ENCODE measurements around the gene STK33. TPM values are rescaled to one million over a fixed set of nuclear protein-coding genes. Genes with fewer than 3 reads are reported as not detected.

STK33 gene
- total and polyA plus RNA-seq, 2 donors: 6.7 to 11.0 TPM

- DNase-seq (ENCODE audit: extremely low spot score): no peak
- 83% methylated on average over 8 of the region's 8 CpGs for WGBS
Measured at GRCh38 chr11:8362899-8363298, 231.1 kb downstream of the STK33 start.

DNA sequence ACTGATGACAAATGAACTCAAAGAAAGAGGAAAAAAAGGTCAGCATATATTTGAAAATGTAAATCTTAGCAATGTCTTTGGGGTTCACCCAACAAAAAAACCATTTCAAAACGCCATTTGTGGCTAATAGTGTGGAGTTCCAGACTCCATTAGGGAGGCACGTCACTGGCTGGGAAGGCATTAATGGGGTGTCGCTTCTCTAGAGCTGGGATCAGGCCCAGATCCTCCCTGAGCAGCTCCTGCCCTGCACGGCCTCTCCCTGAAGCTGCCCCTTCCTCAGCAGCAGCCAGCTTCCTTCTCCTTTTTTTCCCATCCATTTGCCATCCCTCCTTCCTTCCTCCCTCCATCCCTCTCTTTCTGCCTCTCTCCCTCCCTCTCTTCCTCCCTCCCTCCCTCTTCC is 231.5 kb downstream of the STK33 start:
- DNase-seq (ENCODE audit: extremely low spot score): no peak
- Histone ChIP-seq H3K4me1 (ENCODE audit: insufficient read depth) (no peaks in the 10 kb centered on the region), H3K36me3 (ENCODE audit: insufficient read depth) (no peaks in the 10 kb centered on the region), H3K4me3 (ENCODE audit: low read depth, low read length) (no peak overlapping the region), H3K27ac (ENCODE audit: low read depth) (no peak overlapping the region)
- 68% methylated on average over 4 of the region's 4 CpGs for WGBS

More at GRCh38 chr11:8362899-8363298, 231.1 kb downstream of the STK33 start:
- Histone ChIP-seq H3K36me3 (ENCODE audit: insufficient read depth) (no peaks in the 10 kb centered on the region), H3K4me3 (ENCODE audit: low read depth, low read length) (no peak overlapping the region), H3K4me1 (ENCODE audit: insufficient read depth) (no peaks in the 10 kb centered on the region), H3K27ac (ENCODE audit: low read depth) (no peak overlapping the region)

- DNase-seq (ENCODE audit: extremely low spot score): no peak
- no peak overlapping the region for H3K27ac ChIP-seq (ENCODE audit: low read depth)
- H3K4me3 ChIP-seq (ENCODE audit: low read depth, low read length): no peak overlapping the region
- 94% methylated on average over 12 of the region's 12 CpGs for WGBS
- no peaks in the 10 kb centered on the region for H3K36me3 ChIP-seq (ENCODE audit: insufficient read depth)
- no peaks in the 10 kb centered on the region for H3K4me1 ChIP-seq (ENCODE audit: insufficient read depth)
Measured at GRCh38 chr11:8361664-8362210, 232.3 kb downstream of the STK33 start.

DNA sequence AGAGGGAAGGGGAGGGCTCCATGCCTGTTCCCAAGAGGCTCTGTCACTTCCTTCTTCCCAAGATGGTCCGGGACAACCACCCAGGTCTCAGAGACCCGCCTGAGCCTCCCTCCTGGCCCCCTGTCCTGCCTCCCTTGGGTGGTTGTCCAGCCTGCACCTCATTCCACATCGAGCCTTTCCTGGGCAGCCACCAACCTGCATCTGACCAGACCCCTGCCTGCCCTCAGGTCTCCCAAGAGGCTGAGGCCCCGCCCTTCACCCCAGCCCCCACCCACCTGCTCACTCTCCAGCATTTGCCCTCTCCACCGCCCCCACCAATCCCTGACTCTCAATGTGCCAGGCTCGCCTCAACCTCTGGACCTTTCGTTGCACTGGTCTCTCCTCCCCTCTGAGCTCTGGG is 232.8 kb downstream of the STK33 start:
- no peak overlapping the region for H3K4me3 ChIP-seq (ENCODE audit: low read depth, low read length)
- WGBS: 88% methylated on average over 7 of the region's 7 CpGs
- no peaks in the 10 kb centered on the region for H3K4me1 ChIP-seq (ENCODE audit: insufficient read depth)
- no peak for DNase-seq (ENCODE audit: extremely low spot score)
- no peaks in the 10 kb centered on the region for H3K36me3 ChIP-seq (ENCODE audit: insufficient read depth)
- H3K27ac ChIP-seq (ENCODE audit: low read depth): no peak overlapping the region

GRCh38 chr11:8360086-8360828 is 233.8 kb downstream of the STK33 start:
- no peaks in the 10 kb centered on the region for H3K4me1 ChIP-seq (ENCODE audit: insufficient read depth)
- WGBS: 83% methylated on average over 9 of the region's 9 CpGs
- no peak for DNase-seq (ENCODE audit: extremely low spot score)

GRCh38 chr11:8359521-8359920 is 234.5 kb downstream of the STK33 start:
- no peak overlapping the region for H3K27ac ChIP-seq (ENCODE audit: low read depth)
- no peaks in the 10 kb centered on the region for H3K36me3 ChIP-seq (ENCODE audit: insufficient read depth)
- DNase-seq (ENCODE audit: extremely low spot score): no peak
- no peaks in the 10 kb centered on the region for H3K4me1 ChIP-seq (ENCODE audit: insufficient read depth)
- WGBS: 93% methylated on average over 6 of the region's 6 CpGs
- no peak overlapping the region for H3K4me3 ChIP-seq (ENCODE audit: low read depth, low read length)

More at GRCh38 chr11:8360086-8360828, 233.8 kb downstream of the STK33 start:
- no peak overlapping the region for H3K4me3 ChIP-seq (ENCODE audit: low read depth, low read length)
- H3K27ac ChIP-seq (ENCODE audit: low read depth): no peak overlapping the region
- no peaks in the 10 kb centered on the region for H3K36me3 ChIP-seq (ENCODE audit: insufficient read depth)

DNA sequence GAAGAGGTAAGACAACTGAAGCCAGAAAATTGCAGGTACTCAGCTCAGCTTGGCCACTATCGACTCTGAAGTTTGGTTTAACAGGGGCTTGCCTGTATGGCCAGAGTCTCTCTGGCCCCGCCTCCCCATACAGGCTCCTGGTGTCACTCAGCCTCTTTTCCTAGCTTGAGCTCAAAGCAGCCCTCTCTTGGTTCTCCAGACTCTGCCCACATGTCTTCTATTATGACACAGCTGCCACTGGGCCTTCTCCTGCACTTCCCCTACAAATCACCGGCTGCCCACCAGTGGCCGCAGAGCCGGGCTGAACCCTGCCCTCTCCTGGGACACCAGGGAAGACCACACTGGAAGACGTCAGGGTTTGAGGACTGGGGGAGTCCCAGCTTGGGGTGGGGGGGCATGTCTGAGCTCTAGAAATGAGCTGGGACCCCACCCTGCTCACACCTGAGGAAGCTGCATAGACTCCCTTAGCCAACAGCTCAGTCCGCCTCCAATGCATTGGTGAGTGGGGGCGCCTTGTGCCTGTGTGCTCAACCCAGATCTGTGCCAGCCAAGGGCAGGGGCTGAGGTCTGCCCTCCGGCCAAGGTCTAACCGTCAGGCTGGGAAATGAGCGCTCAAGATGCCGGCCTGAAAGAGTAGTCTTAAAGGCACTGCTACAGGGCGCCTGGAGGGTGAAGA is 236.0 kb downstream of the STK33 start:
- WGBS: 91% methylated on average over 13 of the region's 13 CpGs
- no peaks in the 10 kb centered on the region for H3K36me3 ChIP-seq (ENCODE audit: insufficient read depth)
- H3K4me3 ChIP-seq (ENCODE audit: low read depth, low read length): no peak overlapping the region
- no peak for DNase-seq (ENCODE audit: extremely low spot score)
- H3K27ac ChIP-seq (ENCODE audit: low read depth): no peak overlapping the region
- no peaks in the 10 kb centered on the region for H3K4me1 ChIP-seq (ENCODE audit: insufficient read depth)

GRCh38 chr11:8357505-8357888 is 236.5 kb downstream of the STK33 start:
- no peak for DNase-seq (ENCODE audit: extremely low spot score)
- 81% methylated on average over 4 of the region's 4 CpGs for WGBS
- no peak overlapping the region for H3K27ac ChIP-seq (ENCODE audit: low read depth)
- H3K36me3 ChIP-seq (ENCODE audit: insufficient read depth): no peaks in the 10 kb centered on the region
- no peak overlapping the region for H3K4me3 ChIP-seq (ENCODE audit: low read depth, low read length)
- H3K4me1 ChIP-seq (ENCODE audit: insufficient read depth): no peaks in the 10 kb centered on the region

GRCh38 chr11:8356721-8357504 is 237.1 kb downstream of the STK33 start:
- Histone ChIP-seq H3K36me3 (ENCODE audit: insufficient read depth) (no peaks in the 10 kb centered on the region), H3K4me1 (ENCODE audit: insufficient read depth) (no peaks in the 10 kb centered on the region), H3K27ac (ENCODE audit: low read depth) (no peak overlapping the region), H3K4me3 (ENCODE audit: low read depth, low read length) (no peak overlapping the region)
- DNase-seq (ENCODE audit: extremely low spot score): no peak
- 51% methylated on average over 30 of the region's 30 CpGs for WGBS

GRCh38 chr11:8356216-8356615 is 237.8 kb downstream of the STK33 start:
- Histone ChIP-seq H3K27ac (ENCODE audit: low read depth) (no peak overlapping the region), H3K36me3 (ENCODE audit: insufficient read depth) (no peaks in the 10 kb centered on the region), H3K4me1 (ENCODE audit: insufficient read depth) (no peaks in the 10 kb centered on the region), H3K4me3 (ENCODE audit: low read depth, low read length) (no peak overlapping the region)
- no peak for DNase-seq (ENCODE audit: extremely low spot score)
- 97% methylated on average over 8 of the region's 8 CpGs for WGBS

DNA sequence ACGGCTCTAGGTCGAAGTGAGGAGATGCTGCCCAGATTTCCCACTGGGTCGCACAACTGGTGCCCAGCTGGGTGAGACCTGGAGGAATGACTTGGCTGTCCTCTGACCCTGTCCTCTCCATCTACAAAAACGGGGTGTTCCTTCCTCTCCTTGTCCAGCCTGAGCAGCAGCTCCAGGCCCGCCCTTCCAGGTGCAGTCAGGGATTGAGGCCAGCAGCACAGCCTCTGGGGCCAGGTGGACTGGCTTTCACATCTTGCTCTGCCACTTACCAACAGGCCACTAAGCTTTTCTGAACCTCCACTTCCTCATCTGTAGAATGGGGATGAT is 238.6 kb downstream of the STK33 start:
- H3K27ac ChIP-seq (ENCODE audit: low read depth): no peak overlapping the region
- no peaks in the 10 kb centered on the region for H3K36me3 ChIP-seq (ENCODE audit: insufficient read depth)
- H3K4me3 ChIP-seq (ENCODE audit: low read depth, low read length): no peak overlapping the region
- 89% methylated on average over 5 of the region's 5 CpGs for WGBS
- H3K4me1 ChIP-seq (ENCODE audit: insufficient read depth): no peaks in the 10 kb centered on the region
- DNase-seq (ENCODE audit: extremely low spot score): no peak

DNA sequence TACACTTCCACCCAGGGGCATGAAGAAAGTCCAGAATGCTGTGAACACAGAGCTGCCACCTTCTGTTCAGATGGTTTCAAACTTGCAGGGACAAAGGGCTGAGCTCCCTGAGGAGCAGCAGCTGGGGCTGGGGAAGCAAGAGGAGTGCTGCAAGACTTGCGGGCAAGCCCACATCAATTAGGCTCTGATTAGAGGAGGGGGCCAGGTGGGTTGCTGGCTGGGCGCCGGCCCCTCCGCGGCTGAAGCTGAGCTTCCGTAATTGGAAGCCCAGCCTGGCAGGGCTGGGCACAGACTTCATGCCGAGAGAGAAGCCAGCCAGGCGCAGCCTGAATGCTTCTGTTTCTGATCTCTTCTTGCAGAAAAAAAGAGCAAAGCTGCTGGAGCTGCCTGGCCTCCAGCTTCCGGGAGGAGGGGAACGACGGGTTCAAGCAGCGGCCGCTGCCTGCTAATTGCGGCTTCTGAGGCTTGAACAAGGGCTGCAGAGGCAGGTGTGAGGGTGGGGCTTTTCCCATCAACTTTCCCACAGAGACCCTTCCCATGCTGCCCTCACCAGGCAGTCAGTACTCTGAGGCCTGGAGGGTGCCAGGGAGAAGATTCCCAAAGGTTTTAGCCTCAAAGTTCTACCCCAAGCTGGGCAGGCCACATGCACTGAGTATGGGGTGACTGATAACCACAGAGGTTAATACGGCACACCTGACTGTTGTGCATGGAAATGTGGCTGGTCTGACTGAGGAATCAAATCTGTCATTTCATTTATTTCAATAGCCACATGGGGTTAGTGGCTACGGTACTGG is 239.2 kb downstream of the STK33 start:
- WGBS: 16% methylated on average over 16 of the region's 16 CpGs
- no peak overlapping the region for H3K4me3 ChIP-seq (ENCODE audit: low read depth, low read length)
- H3K27ac ChIP-seq (ENCODE audit: low read depth): no peak overlapping the region
- H3K36me3 ChIP-seq (ENCODE audit: insufficient read depth): no peaks in the 10 kb centered on the region
- no peaks in the 10 kb centered on the region for H3K4me1 ChIP-seq (ENCODE audit: insufficient read depth)
- DNase-seq (ENCODE audit: extremely low spot score): peak; percentile 23

GRCh38 chr11:8352876-8353505 is 241.0 kb downstream of the STK33 start:
- no peak overlapping the region for H3K27ac ChIP-seq (ENCODE audit: low read depth)
- DNase-seq (ENCODE audit: extremely low spot score): no peak
- H3K36me3 ChIP-seq (ENCODE audit: insufficient read depth): no peaks in the 10 kb centered on the region
- H3K4me3 ChIP-seq (ENCODE audit: low read depth, low read length): no peak overlapping the region
- WGBS: 83% methylated on average over 13 of the region's 13 CpGs
- H3K4me1 ChIP-seq (ENCODE audit: insufficient read depth): no peaks in the 10 kb centered on the region

Data from urinary bladder (tissue), 4 donors.